Astrocyte of the cerebellum (primary cell): Measurements from ENCODE around the gene INO80B.
"Not testable (repeated sequence)": the region's sequence is repeated elsewhere in the genome, so short reads cannot be mapped to it uniquely, and the experiment has no call there.

Experiments
- DNase-seq: peaks from one replicate; pipeline ENCODE4 v3.0.0-alpha.2; 2011; ENCODE audit warnings: low read depth
- H3K4me3 ChIP-seq: 2 replicates; pipeline ENCODE4 v1.5.1; 2011; ENCODE audit warnings: mild to moderate bottlenecking, low read depth, low read length, moderate library complexity
- CTCF ChIP-seq: IDR thresholded peaks from 2 replicates; pipeline ENCODE4 v1.5.1; 2012; ENCODE audit warnings: low read length, low read depth, moderate library complexity, mild to moderate bottlenecking; ENCODE audit errors: missing control alignments
- in situ Hi-C: cut with HindIII; loops from 2 replicates; pipeline ENCODE4 v1.10.0; 2017; ENCODE audit warnings: low sequenced_read_pairs

INO80B gene

DNA sequence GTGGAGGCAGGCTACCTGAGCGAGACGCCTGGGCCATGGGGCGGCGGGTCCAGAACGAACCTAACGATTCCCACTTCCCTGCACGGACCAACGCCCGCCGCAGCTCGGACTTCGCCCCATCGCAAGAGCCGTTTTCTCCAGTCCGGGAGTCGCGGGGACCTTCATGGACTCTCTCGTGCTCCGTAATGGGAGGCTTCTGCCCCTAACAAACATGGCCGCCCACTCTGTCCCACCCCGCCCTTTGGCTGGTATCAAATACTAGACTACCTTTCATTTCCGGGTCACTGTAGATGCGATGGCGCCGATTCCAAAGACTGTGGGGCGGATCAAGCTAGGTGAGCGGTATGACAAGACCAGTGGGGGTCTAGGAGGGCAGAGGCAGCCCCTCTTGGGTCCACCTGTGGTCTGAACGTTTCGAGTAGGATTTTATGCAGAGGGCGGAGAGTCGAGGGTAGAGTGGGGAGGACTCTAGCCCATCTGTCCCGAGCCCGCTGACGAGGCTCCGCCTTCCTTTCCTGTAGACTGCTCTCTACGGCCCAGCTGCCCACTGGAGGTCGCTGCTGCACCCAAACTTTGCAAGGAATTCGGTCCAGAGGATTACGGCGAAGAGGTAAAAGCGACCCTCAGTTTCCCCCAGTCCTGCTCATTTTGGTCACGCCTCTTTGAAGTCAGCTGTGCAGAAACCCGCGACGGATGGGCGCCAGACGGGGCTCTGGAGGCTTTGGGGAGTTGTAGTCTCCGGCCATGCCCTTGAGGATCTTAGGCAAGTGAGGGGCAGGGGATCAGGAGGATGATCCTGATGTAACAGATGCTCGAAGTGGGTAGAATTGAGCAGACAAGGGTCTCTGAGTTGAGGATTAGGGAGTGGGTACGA, 28.2 kb downstream of the INO80B start, which contains the start of the genes CCDC142 and TTC31:
TSS of gene CCDC142 (minus strand) at position 198 of the 874 bp plus-strand sequence. CDS start at position 37, 161 bp downstream.
TSS of gene TTC31 (plus strand) at position 281 of the 874 bp plus-strand sequence. CDS start at position 296, 15 bp downstream.
- H3K4me3 ChIP-seq = peak within 1 kb of the TSS; percentile 94
- TF ChIP-seq CTCF = peak; percentile 92
- peak; percentile 87 for DNase-seq
- in situ Hi-C loops = no loop called here

GRCh38 chr2:74483675-74484164, 28.8 kb downstream of the INO80B start:
- H3K4me3 ChIP-seq = peak overlapping the region; percentile 94
- in situ Hi-C loops, DNase-seq: not testable (repeated sequence)

GRCh38 chr2:74486141-74486540, 31.3 kb downstream of the INO80B start:
- in situ Hi-C loops = no loop called here
- no peak overlapping the region for H3K4me3 ChIP-seq
- DNase-seq = no peak
- no peak for TF ChIP-seq CTCF

GRCh38 chr2:74488643-74489481, 34.0 kb downstream of the INO80B start:
- TF ChIP-seq CTCF = no peak
- no peak overlapping the region for H3K4me3 ChIP-seq
- in situ Hi-C loops = no loop called here
- no peak for DNase-seq

GRCh38 chr2:74489906-74490305, 35.0 kb downstream of the INO80B start:
- no peak for TF ChIP-seq CTCF
- no peak for DNase-seq
- in situ Hi-C loops = loop anchor here (5.0 kb wide), 1 partner anchor 87 kb away; no protein-coding TSS in a partner anchor
- no peak overlapping the region for H3K4me3 ChIP-seq

- no peak overlapping the region for H3K4me3 ChIP-seq
- in situ Hi-C loops = loop anchor here (5.0 kb wide), 1 partner anchor 85 kb away; no protein-coding TSS in a partner anchor
- TF ChIP-seq CTCF = no peak
- no peak for DNase-seq
These were observed 37.0 kb downstream of the INO80B start for GRCh38 chr2:74491648-74492544.
